ENCODE results near the gene POTEC.
"Not testable (repeated sequence)": the region's sequence is repeated elsewhere in the genome, so short reads cannot be mapped to it uniquely, and the experiment has no call there.

DNA sequence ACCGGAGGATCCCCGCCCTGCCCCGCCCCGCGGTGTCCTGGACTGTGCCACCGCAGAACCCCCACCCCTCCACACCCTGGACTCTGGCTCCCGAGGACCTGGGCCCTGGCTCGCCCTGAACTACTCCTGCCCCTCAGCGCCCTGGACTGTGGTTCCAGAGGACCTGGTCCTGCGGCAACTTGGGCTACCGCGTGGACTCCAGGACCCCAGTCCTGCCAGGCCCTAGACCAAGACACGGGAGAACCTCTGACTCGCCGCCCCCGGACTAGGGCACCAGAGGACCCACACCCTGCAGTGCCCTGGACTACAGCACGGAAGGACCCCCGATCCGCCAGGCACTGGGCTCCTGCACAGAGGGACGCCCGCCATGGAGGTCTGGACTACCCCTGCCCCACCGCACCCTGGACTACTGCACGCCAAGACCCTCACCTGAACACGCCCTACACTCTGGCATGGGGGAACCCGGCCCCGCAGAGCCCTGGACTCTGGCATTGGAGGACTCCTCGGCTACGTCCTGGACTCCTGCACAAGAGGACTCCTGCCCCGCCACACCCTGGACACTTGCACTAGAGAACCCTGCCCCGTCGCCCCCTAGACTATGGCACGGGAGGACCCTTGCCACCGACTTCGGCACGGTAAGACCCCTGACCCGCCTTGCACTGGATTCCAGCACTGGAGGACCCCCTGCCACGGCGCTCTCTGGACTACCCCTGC is 69.2 kb downstream of the POTEC start:
- not testable (repeated sequence) for TF ChIP-seq LEF1 (IDR thresholded peaks at IDR 0.05; ENCODE audit: borderline replicate concordance); SUZ12 (IDR thresholded peaks at IDR 0.05); BHLHE40 (IDR thresholded peaks at IDR 0.05; ENCODE audit: borderline replicate concordance); FOXM1 (IDR thresholded peaks at IDR 0.05; ENCODE audit: borderline replicate concordance); CTBP1 (IDR thresholded peaks at IDR 0.05; ENCODE audit: borderline replicate concordance); HDGF (IDR thresholded peaks at IDR 0.05; ENCODE audit: borderline replicate concordance); FOXK2 (IDR thresholded peaks at IDR 0.05); ARNT (IDR thresholded peaks at IDR 0.05); ELF4 (IDR thresholded peaks at IDR 0.05); SP1 (IDR thresholded peaks at IDR 0.05); FOXA1 (IDR thresholded peaks at IDR 0.05); TARDBP (IDR thresholded peaks at IDR 0.05)
- TF ChIP-seq, protein P1, sequence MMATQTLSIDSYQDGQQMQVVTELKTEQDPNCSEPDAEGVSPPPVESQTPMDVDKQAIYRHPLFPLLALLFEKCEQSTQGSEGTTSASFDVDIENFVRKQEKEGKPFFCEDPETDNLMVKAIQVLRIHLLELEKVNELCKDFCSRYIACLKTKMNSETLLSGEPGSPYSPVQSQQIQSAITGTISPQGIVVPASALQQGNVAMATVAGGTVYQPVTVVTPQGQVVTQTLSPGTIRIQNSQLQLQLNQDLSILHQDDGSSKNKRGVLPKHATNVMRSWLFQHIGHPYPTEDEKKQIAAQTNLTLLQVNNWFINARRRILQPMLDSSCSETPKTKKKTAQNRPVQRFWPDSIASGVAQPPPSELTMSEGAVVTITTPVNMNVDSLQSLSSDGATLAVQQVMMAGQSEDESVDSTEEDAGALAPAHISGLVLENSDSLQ (IDR thresholded peaks at IDR 0.05) = not testable (repeated sequence)
